Endothelial cell of umbilical vein (primary cell): ENCODE results near the gene KLHL25.

Source experiments
- CTCF ChIP-seq, 2 donors: IDR thresholded peaks; 1 replicate in 1 of 2; 2 replicates in 1 of 2; pipeline ENCODE4 v1.5.1; 2011; ENCODE audit warnings: low read length in 2 of 2, mild to moderate bottlenecking in 2 of 2, moderate library complexity in 2 of 2, control low read depth in 1 of 2, inconsistent platforms in 1 of 2, low read depth in 1 of 2; ENCODE audit not compliant: insufficient read depth in 1 of 2; ENCODE audit errors: extremely low read depth in 1 of 2
- EZH2 ChIP-seq: IDR thresholded peaks from 2 replicates; pipeline ENCODE4 v1.6.1; 2012; ENCODE audit warnings: borderline replicate concordance, low read depth, mild to moderate bottlenecking, moderate library complexity, low read length, inconsistent platforms; ENCODE audit not compliant: severe bottlenecking
- FOS ChIP-seq: IDR thresholded peaks from 2 replicates; pipeline ENCODE4 v1.6.1; 2011; ENCODE audit warnings: mild to moderate bottlenecking, low read length, moderate library complexity, borderline replicate concordance; ENCODE audit not compliant: insufficient read depth
- GATA2 ChIP-seq: IDR thresholded peaks from 2 replicates; pipeline ENCODE4 v1.7.0; 2011; ENCODE audit warnings: low read depth, mild to moderate bottlenecking, moderate library complexity, mixed read lengths, low read length; ENCODE audit not compliant: insufficient read length, insufficient read depth
- MAX ChIP-seq: IDR thresholded peaks from 2 replicates; pipeline ENCODE4 v1.6.1; 2011; ENCODE audit not compliant: insufficient read depth, insufficient read length
- MYC ChIP-seq: IDR thresholded peaks from one replicate; pipeline ENCODE4 v1.6.1; 2011; ENCODE audit warnings: mild to moderate bottlenecking, low read depth, low read length
- POLR2A ChIP-seq: IDR thresholded peaks from 2 replicates; pipeline ENCODE4 v1.6.1; 2012; ENCODE audit warnings: low read depth, mild to moderate bottlenecking, control low read depth, low read length
- POLR2AphosphoS5 ChIP-seq: IDR thresholded peaks from 2 replicates; pipeline ENCODE4 v1.6.1; 2012; ENCODE audit warnings: low read depth, mild to moderate bottlenecking, control low read depth, low read length, moderate library complexity; ENCODE audit not compliant: insufficient read depth

- TF ChIP-seq CTCF (IDR thresholded peaks at IDR 0.05; ENCODE audit: extremely low read depth in 1 of 2, insufficient read depth in 1 of 2, low read depth in 1 of 2, low read length in 2 of 2) (no peak), POLR2AphosphoS5 (no peak), GATA2 (no peak), POLR2A (no peak), FOS (no peak), EZH2 (no peak), MYC (no peak), MAX (no peak)
Measured at GRCh38 chr15:85762756-85763127, 32.0 kb downstream of the KLHL25 start.
